WERI-Rb-1 (cell line): Measurements from ENCODE around the gene MAN2A1.

ENCODE experiments used
- DNase-seq: peaks from one replicate; pipeline ENCODE4 v3.0.0-alpha.2; 2020
- H3K27ac ChIP-seq: fragments of 250-450 bp; sonication (Bioruptor Pico); 2 replicates; pipeline ENCODE4 v1.5.1; 2020; ENCODE audit warnings: mild to moderate bottlenecking, moderate library complexity
- H3K27me3 ChIP-seq: fragments of 250-450 bp; sonication (Bioruptor Pico); 2 replicates; pipeline ENCODE4 v1.5.1; 2021; ENCODE audit warnings: mild to moderate bottlenecking, low read depth, moderate library complexity; ENCODE audit not compliant: insufficient read depth, severe bottlenecking
- H3K36me3 ChIP-seq: fragments of 250-450 bp; sonication (Bioruptor Pico); 2 replicates; pipeline ENCODE4 v1.5.1; 2020; ENCODE audit warnings: mild to moderate bottlenecking, moderate library complexity
- H3K4me3 ChIP-seq: 2 replicates; pipeline ENCODE4 v1.5.1; 2011; ENCODE audit warnings: low read depth, mild to moderate bottlenecking, control low read depth, low read length
- H3K9me3 ChIP-seq: fragments of 250-450 bp; sonication (Bioruptor Pico); 2 replicates; pipeline ENCODE4 v1.5.1; 2021; ENCODE audit warnings: mild to moderate bottlenecking, moderate library complexity; ENCODE audit not compliant: severe bottlenecking
- TF ChIP-seq, protein P1 (sequence below): IDR thresholded peaks from 2 replicates; pipeline ENCODE4 v1.5.1; 2011; ENCODE audit warnings: low read depth, mild to moderate bottlenecking, control low read depth, inconsistent platforms, low read length

MAN2A1 gene

DNA sequence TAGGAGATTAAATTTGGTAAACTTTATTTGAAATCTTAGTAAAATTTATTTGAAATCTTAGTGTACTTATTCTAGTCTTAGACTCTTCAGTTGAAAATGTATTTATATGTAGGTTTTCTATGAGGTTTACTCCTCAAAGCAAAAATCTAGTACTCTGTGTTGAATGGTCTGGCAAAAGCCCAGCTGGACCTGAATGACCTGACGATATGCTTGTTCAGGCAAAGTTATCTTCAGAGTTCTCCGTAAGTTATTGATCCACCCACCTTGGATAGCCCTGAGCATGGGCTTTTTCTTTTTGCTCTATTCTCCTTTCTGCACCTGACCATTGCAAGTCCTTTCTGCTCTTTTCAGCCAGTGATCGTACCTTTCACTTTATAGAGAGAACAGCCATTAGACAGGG, 158.4 kb downstream of the MAN2A1 start:
- no peak for DNase-seq
- Histone ChIP-seq H3K36me3 (peaks cover 16% of the 10 kb centered on the region), H3K27ac (no peak overlapping the region), H3K27me3 (no peaks in the 10 kb centered on the region), H3K4me3 (no peak overlapping the region), H3K9me3 (no peaks in the 10 kb centered on the region)
- TF ChIP-seq, protein P1, sequence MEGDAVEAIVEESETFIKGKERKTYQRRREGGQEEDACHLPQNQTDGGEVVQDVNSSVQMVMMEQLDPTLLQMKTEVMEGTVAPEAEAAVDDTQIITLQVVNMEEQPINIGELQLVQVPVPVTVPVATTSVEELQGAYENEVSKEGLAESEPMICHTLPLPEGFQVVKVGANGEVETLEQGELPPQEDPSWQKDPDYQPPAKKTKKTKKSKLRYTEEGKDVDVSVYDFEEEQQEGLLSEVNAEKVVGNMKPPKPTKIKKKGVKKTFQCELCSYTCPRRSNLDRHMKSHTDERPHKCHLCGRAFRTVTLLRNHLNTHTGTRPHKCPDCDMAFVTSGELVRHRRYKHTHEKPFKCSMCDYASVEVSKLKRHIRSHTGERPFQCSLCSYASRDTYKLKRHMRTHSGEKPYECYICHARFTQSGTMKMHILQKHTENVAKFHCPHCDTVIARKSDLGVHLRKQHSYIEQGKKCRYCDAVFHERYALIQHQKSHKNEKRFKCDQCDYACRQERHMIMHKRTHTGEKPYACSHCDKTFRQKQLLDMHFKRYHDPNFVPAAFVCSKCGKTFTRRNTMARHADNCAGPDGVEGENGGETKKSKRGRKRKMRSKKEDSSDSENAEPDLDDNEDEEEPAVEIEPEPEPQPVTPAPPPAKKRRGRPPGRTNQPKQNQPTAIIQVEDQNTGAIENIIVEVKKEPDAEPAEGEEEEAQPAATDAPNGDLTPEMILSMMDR = no peak

DNA sequence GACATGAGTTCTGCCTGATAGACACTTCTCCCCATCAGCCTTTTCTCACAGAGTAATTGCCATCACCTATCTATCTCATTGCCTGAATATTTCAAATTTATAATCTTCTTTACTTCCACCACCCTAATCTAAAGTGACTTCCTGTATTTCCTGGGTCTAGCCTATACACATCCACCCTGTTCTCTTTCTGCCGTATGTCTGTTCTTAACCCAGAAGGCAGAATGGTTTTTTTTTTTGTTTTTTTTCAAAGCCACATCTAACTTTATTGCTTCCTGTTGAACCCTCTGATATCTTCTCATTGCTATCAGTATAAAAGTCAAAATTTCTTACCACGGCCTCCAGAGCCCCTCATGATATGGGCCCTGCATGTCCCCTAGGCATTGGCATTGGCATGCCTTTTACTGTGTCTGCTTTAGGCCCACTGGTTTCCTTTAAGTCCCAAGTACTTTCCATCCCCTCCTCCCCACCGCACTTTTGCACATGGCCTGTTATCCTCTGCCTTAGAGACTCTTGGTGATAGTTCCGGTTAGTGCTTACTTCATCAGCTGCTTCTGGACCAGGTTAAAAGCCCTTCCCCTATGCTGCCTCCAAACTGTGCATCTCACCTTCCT, 159.9 kb downstream of the MAN2A1 start:
- Histone ChIP-seq H3K27me3 (no peaks in the 10 kb centered on the region), H3K9me3 (no peaks in the 10 kb centered on the region), H3K36me3 (peaks cover 16% of the 10 kb centered on the region), H3K4me3 (no peak overlapping the region), H3K27ac (no peak overlapping the region)
- no peak for DNase-seq
- TF ChIP-seq, protein P1 = no peak

DNA sequence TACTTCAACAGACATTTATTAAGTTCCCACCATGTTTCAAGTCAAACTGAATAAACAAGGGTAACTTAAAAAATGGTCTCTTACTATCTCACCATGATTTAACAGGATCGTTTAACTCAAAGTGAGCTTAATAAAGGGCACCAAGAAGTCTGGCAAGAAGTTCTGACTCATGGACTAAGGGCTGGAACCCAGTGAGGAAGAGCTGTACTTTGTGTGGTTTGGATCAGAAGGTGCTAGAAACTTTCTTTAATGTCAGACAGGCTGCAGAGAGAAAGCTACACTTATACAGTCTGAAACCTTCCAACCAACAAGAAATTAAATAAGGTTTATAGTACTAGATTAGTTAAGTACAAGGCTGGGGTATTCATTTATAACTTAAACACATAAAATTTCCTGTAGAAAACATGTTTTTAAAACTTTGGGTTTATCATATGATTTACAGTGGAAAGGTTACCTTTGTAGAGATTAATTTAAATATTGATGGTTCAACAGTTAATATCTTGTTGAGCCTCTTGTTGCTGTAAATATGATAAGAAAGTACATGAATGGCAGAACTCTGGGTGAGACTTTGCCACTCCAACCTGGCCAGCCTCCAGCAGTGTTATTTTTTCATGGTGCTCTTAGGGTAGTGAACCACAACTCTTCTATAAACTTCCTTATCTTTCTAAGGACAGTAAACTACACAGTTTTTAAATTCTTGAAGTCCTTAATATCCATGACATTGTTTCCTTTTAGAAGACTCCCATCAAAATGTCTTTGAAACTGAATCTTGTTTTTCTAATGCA, 162.8 kb downstream of the MAN2A1 start:
- no peak overlapping the region for H3K4me3 ChIP-seq
- TF ChIP-seq, protein P1 = no peak
- DNase-seq = no peak
- peaks cover 30% of the 10 kb centered on the region for H3K36me3 ChIP-seq
- H3K27me3 ChIP-seq = no peaks in the 10 kb centered on the region
- no peak overlapping the region for H3K27ac ChIP-seq
- H3K9me3 ChIP-seq = no peaks in the 10 kb centered on the region

DNA sequence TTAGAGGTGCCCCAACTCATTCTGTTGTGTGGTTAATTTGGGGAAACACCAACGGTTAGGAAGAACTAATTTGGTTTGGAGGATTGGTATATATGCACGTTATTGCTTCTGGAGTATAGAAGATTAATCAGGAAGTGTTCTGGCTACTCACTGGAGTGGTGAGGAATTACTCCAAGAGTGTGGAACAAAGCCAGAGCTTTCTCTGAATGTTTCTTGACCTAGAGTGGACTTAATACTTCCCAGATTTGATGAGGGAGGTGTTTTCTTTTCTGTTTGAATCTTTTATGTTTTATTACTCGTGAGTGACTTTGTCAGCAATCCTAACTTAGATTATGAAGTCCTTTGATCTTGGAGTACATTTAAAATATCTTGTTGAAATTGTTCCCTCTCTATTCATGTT, 163.7 kb downstream of the MAN2A1 start:
- Histone ChIP-seq H3K27ac (no peak overlapping the region), H3K27me3 (no peaks in the 10 kb centered on the region), H3K9me3 (no peaks in the 10 kb centered on the region), H3K36me3 (peaks cover 28% of the 10 kb centered on the region), H3K4me3 (no peak overlapping the region)
- no peak for DNase-seq
- TF ChIP-seq, protein P1 = no peak

DNA sequence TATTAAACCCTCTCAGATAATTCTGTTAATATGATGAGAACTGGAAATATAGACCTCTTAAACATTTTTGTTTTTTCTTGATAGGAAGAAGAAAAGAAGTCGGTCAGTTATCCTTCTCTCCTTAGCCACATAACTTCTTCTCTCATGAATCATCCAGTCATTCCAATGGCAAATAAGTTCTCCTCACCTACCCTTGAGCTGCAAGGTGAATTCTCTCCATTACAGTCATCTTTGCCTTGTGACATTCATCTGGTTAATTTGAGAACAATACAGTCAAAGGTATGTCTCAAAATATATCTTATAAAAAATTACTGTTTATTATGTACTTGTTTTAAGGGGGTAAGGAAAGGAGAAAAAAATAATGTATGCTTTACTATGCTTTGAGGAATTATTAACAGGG, 165.3 kb downstream of the MAN2A1 start:
- H3K27me3 ChIP-seq = no peaks in the 10 kb centered on the region
- no peak overlapping the region for H3K4me3 ChIP-seq
- TF ChIP-seq, protein P1 = no peak
- no peaks in the 10 kb centered on the region for H3K9me3 ChIP-seq
- DNase-seq = no peak
- H3K27ac ChIP-seq = no peak overlapping the region
- peaks cover 26% of the 10 kb centered on the region for H3K36me3 ChIP-seq
